22Rv1 (cell line): Measurements from ENCODE around the gene TRIM61.

Experiments used
- CTCF ChIP-seq: fragments of 450-650 bp; IDR thresholded peaks from 2 replicates; pipeline ENCODE4 v1.5.1; 2017; ENCODE audit warnings: mild to moderate bottlenecking
- ZFX ChIP-seq: fragments of 450-650 bp; IDR thresholded peaks from 2 replicates; pipeline ENCODE4 v1.6.1; 2017; ENCODE audit warnings: antibody characterized with exemption, borderline replicate concordance

- TF ChIP-seq CTCF (no peak), ZFX (no peak)
Observed at GRCh38 chr4:164955107-164955805, 22.2 kb downstream of the TRIM61 start.
